GM13977 (cell line): ENCODE data around the gene SIAH2.

Experiments used
- DNase-seq: peaks from one replicate; pipeline ENCODE4 v3.0.0; 2012; ENCODE audit warnings: low spot score
- in situ Hi-C: fragments of 300-500 bp; cut with MboI; formaldehyde crosslinking; loops from one replicate; pipeline ENCODE4 v1.12.0; 2022; ENCODE audit warnings: low sequenced_read_pairs, low pct_unique_long_range_greater_than_20kb, mixed read lengths, inconsistent platforms; ENCODE audit not compliant: unreplicated experiment
- TF ChIP-seq, protein P1 (sequence below): IDR thresholded peaks from 2 replicates; pipeline ENCODE4 v1.5.1; 2012; ENCODE audit warnings: mild to moderate bottlenecking, control low read depth; ENCODE audit not compliant: insufficient read depth; ENCODE audit errors: extremely low read depth, missing control alignments

SIAH2 gene

DNA sequence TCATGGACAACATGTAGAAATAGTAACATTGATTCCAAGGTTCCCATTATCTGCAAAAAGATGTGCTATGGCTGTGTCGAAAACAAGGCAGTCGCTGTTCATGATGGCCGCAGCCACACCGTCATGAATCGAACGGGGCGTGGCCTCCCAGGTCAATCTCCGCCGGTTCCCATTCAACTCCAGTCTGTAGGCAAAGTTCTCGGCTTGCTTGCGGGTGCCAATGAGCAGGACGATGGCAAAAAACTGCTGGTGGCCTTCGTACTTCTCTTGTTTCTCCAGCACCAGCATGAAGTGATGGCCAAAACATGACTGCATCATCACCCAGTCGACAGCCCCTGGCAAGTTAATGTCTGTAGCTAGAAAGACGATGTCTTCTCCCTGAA, 20.8 kb downstream of the SIAH2 start:
- TF ChIP-seq, protein P1, sequence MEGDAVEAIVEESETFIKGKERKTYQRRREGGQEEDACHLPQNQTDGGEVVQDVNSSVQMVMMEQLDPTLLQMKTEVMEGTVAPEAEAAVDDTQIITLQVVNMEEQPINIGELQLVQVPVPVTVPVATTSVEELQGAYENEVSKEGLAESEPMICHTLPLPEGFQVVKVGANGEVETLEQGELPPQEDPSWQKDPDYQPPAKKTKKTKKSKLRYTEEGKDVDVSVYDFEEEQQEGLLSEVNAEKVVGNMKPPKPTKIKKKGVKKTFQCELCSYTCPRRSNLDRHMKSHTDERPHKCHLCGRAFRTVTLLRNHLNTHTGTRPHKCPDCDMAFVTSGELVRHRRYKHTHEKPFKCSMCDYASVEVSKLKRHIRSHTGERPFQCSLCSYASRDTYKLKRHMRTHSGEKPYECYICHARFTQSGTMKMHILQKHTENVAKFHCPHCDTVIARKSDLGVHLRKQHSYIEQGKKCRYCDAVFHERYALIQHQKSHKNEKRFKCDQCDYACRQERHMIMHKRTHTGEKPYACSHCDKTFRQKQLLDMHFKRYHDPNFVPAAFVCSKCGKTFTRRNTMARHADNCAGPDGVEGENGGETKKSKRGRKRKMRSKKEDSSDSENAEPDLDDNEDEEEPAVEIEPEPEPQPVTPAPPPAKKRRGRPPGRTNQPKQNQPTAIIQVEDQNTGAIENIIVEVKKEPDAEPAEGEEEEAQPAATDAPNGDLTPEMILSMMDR, result no peak
- DNase-seq, result no peak
- in situ Hi-C loops, result no loop called here

DNA sequence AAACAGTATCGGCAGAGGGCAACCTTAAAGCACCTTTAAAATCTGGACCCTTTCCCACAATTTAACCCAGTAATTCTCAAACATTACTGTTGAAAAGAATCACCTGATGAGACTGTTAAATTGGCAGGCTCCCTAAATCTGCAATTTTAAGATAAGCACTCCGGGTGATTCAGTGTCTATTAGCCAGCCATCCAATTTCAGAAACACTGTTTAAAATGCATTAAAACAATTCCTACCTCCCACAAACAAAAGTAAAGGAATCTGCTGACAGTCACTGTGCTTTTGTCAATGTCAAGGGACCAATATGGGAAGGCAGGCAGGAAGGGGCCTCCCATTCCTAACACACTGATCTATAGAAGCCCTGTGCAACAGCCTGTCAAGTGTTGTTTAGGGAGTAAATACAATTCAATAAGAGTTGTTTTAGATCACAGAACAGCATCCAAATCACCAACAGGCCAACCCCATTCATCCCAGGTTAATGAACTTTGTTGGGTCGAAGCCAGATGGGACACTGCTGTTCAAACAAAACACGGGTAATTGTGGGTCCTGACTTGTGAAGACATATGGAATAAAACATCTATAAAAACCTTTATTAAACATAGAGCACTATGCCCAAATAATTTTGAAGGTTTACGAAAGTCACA, 21.4 kb downstream of the SIAH2 start:
- TF ChIP-seq, protein P1, result no peak
- in situ Hi-C loops, result no loop called here
- no peak for DNase-seq

DNA sequence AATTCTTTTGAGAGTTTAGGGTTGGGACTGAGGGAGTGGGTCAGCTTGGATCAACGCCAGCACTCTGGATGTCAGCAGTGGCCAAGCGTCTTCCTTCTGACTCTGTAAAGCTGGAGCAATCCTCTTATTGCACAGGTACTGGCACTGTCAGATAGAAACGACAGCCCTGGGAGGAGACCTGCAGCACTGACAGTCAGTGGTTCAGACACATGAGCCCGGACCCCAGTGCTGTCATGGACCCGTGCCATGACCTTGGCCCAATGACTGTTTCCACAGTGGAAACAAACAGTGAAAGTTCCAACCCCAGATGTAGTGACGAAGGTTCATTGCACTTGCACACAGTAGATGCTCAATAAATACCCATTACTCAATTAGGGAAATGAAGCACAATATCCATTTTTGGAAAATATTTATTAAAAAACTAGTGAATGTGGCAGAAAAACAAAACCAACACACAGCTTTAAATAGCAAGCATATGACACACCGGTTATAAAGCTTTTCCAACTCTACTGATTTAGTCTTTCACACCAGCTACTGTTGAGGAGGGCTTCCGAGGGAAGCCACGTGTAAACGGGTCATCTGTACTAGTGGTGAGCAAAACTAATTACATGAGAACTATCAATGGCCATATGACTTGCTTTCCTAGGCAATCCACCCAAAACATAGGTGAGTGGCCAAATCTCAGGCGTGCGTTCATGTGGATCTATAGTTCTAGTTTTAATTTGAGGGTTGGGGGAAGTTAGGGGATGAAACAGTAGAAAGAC, 22.1 kb downstream of the SIAH2 start:
- TF ChIP-seq, protein P1, result no peak
- in situ Hi-C loops, result no loop called here
- DNase-seq, result no peak

DNA sequence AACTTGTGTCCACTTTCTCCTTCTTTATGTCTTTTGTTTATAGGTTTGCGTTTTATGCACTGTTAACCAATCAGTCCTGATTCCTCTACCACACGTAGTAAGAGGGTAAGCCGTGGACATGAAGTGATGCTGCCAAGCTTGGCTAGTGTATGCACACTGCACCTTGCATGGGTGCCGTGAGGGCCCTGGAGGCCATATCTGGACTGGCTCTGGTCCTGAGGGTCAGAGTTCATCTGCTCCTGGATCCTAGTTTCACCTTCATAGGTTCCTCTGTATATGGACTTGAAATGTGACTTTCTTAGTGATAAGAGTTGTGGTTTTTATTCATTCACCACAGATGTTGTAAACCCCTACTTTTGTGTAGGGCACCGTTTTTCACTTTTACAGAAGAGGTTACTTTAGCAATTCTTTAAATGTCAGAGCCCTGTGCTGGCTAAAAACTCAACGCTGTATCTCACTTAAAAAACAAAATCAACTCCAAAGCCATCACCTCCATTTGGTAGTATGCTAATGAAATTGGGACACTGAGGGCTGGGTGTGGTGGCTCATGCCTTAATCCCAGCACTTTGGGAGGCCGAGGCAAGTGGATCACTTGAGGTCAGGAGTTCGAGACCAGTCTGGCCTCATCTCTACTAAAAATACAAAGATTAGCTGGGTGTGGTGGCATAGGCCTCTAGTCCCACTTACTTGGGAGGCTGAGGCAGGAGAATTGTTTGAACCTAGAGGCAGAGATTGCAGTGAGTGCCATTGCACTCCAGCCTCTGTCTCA, 22.9 kb downstream of the SIAH2 start:
- no peak for DNase-seq
- in situ Hi-C loops, result loop anchor here (10.0 kb wide), 1 partner anchor 125 kb away; no protein-coding TSS in a partner anchor
- TF ChIP-seq, protein P1, result no peak

DNA sequence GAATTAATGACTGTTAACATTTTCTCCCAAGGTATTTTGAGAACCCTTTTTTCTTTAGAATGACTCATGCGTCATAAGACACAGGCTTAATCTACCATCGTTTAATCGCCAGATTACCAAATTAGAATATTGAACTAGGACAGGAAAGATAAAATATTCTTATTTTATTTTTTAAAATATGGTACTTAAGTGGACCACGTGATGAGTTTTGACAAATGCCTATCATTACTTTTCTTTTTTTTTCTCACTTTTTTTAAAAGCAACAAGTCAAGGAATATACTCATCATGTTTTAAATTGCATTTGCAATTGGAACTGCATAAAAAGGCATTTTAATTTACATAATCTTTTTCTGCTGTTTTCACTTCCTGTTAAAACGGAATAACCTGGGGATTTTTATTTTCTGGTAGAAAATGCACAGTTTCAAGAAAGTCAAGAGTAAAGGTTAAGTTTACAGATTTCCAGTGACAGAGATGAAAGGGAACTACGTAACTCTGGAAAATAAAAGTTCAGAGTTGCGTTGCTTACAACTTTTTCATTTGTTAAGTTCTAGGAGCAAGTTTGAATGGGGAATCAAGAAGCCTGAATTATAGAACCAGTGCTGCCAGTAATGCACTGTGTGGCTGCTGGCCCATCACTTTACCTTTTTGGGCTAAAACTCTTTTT, 23.6 kb downstream of the SIAH2 start:
- TF ChIP-seq, protein P1, result no peak
- DNase-seq, result no peak
- in situ Hi-C loops, result loop anchor here (10.0 kb wide), 1 partner anchor 125 kb away; no protein-coding TSS in a partner anchor

DNA sequence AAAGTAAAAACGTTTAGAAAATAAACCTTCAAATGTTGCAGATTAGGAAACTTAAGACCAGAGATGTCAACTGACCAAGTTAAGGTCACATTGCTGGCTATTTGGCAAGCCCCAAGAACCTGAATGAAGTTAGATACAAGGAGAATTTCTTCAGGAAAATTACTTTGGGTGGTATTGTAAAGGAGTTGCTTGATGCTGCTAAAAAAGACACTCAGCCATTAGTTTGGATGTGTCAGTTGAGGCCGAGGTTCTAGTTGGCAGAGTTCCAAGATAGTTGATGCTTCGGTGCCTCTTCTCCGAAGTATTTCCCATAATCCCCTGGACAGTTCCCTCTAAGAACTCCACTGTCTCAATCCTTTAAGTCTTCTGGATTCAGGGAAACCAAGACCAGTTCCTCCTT, 24.3 kb downstream of the SIAH2 start:
- in situ Hi-C loops, result loop anchor here (10.0 kb wide), 1 partner anchor 126 kb away; no protein-coding TSS in a partner anchor
- DNase-seq, result no peak
- TF ChIP-seq, protein P1, result no peak
